OCI-LY7 (cell line): ENCODE data around the gene UBN1. TPM values are rescaled to one million over a fixed set of nuclear protein-coding genes. Genes with fewer than 3 reads are reported as not detected.

Experiments used
- BruUV-seq: library from RNA; stranded (reverse); fragments of 400-500 nt; replicated peaks from 2 replicates; lab custom pipeline; 2021; lab: Mats Ljungman, UMichigan
- CTCF ChIA-PET: fragments of 300-600 bp; sonication (Branson Sonifier 250); formaldehyde crosslinking; loops from one replicate; lab custom pipeline; 2022; ENCODE audit warnings: antibody characterized with exemption; ENCODE audit not compliant: unreplicated experiment; lab: Charles Lee
- POLR2A ChIA-PET: fragments of 300-600 bp; sonication (Branson Sonifier 250); formaldehyde crosslinking; loops from one replicate; lab custom pipeline; 2022; ENCODE audit warnings: antibody characterized with exemption; lab: Charles Lee
- DNase-seq: peaks from one replicate; pipeline ENCODE4 v3.0.0-alpha.2; 2015; ENCODE audit warnings: low spot score
- H2AFZ ChIP-seq: fragments of 200-600 bp; sonication (generic), shearing (Covaris generic); 2 replicates; pipeline ENCODE4 v1.6.1; 2014; ENCODE audit warnings: mild to moderate bottlenecking, antibody characterized with exemption, low read length, moderate library complexity
- H3K27ac ChIP-seq: fragments of 200-600 bp; sonication (generic); 2 replicates; pipeline ENCODE4 v1.5.1; 2014; ENCODE audit warnings: mixed run types, low read depth, mild to moderate bottlenecking, moderate library complexity, low read length, inconsistent platforms; ENCODE audit not compliant: poor library complexity, severe bottlenecking
- H3K36me3 ChIP-seq: fragments of 200-600 bp; sonication (generic); 2 replicates; pipeline ENCODE4 v1.6.1; 2014; ENCODE audit warnings: mild to moderate bottlenecking, antibody characterized with exemption, low read length, moderate library complexity, mixed read lengths; ENCODE audit not compliant: insufficient read depth
- H3K4me1 ChIP-seq: fragments of 200-600 bp; sonication (generic); 2 replicates; pipeline ENCODE4 v1.5.1; 2014; ENCODE audit warnings: mild to moderate bottlenecking, low read length; ENCODE audit not compliant: insufficient read depth, poor library complexity, severe bottlenecking
- H3K4me2 ChIP-seq: fragments of 200-600 bp; sonication (generic); 2 replicates; pipeline ENCODE4 v1.6.1; 2014; ENCODE audit warnings: mild to moderate bottlenecking, low read length
- H3K4me3 ChIP-seq: fragments of 200-600 bp; sonication (generic); 2 replicates; pipeline ENCODE4 v1.5.1; 2014; ENCODE audit warnings: mild to moderate bottlenecking, low read depth, low read length; ENCODE audit not compliant: poor library complexity, severe bottlenecking
- H3K79me2 ChIP-seq: fragments of 200-600 bp; sonication (generic); 2 replicates; pipeline ENCODE4 v1.6.1; 2016; ENCODE audit warnings: low read depth, mild to moderate bottlenecking, low read length, moderate library complexity, mixed read lengths; ENCODE audit not compliant: insufficient read depth
- H3K9me2 ChIP-seq: fragments of 200-600 bp; sonication (generic); 2 replicates; pipeline ENCODE4 v1.6.1; 2016; ENCODE audit warnings: mild to moderate bottlenecking, low read length, mixed read lengths; ENCODE audit not compliant: insufficient read depth
- H3K9me3 ChIP-seq: fragments of 200-600 bp; sonication (generic); 2 replicates; pipeline ENCODE4 v1.6.1; 2014; ENCODE audit warnings: mild to moderate bottlenecking, mixed run types, low read length, mixed read lengths
- H4K20me1 ChIP-seq: fragments of 200-600 bp; sonication (generic); 2 replicates; pipeline ENCODE4 v1.6.1; 2014; ENCODE audit warnings: mild to moderate bottlenecking, antibody characterized with exemption, low read length, moderate library complexity, mixed read lengths; ENCODE audit not compliant: insufficient read depth
- CTCF ChIP-seq: fragments of 200-600 bp; sonication (generic); conservative IDR thresholded peaks from 2 replicates; pipeline ENCODE4 v1.5.1; 2014; ENCODE audit warnings: mild to moderate bottlenecking, antibody characterized with exemption, low read length, moderate library complexity, mixed read lengths
- EZH2phosphoT487 ChIP-seq: fragments of 200-600 bp; sonication (generic); IDR thresholded peaks from 2 replicates; pipeline ENCODE4 v1.6.1; 2018; ENCODE audit warnings: low read depth, borderline replicate concordance, mild to moderate bottlenecking, mixed run types, antibody characterized with exemption, low read length, moderate library complexity, mixed read lengths
- intact Hi-C: fragments of 100-400 bp; cut with micrococcal nuclease; formaldehyde crosslinking; loops from one replicate; pipeline ENCODE4 v1.10.0; 2022; ENCODE audit not compliant: unreplicated experiment
- total RNA-seq, 2 experiments: library from RNA; depleted of rRNA in 1 of 2; stranded (reverse); fragments of >200 nt in 1 of 2; shearing (Covaris generic) in 1 of 2; gene quantifications; 2 replicates each; pipeline ENCODE4 v1.2.3, GENCODE V29; 2014 to 2022

UBN1 gene
- total RNA-seq, 2 experiments from 2014 or later, result 37.2 to 53.0 TPM

GRCh38 chr16:4884209-4884608 lies 36.9 kb downstream of the UBN1 start:
- Histone ChIP-seq H3K4me1 (no peaks in the 10 kb centered on the region), H3K4me2 (no peak overlapping the region), H3K9me2 (no peaks in the 10 kb centered on the region), H3K27ac (no peak overlapping the region), H2AFZ (no peak overlapping the region), H3K4me3 (no peak overlapping the region), H4K20me1 (no peaks in the 10 kb centered on the region), H3K79me2 (no peaks in the 10 kb centered on the region), H3K36me3 (peaks cover 60% of the 10 kb centered on the region), H3K9me3 (no peaks in the 10 kb centered on the region)
- POLR2A ChIA-PET, result no interaction called here
- CTCF ChIA-PET, result interaction anchor here (0.6 kb wide), 1 partner anchor 53 kb away, joined by 4 read pairs; no protein-coding TSS in a partner anchor
- DNase-seq, result no peak
- intact Hi-C loops, result no loop called here
- BruUV-seq, result no TSS peak
- TF ChIP-seq EZH2phosphoT487 (no peak), CTCF (no peak)

- no peaks in the 10 kb centered on the region for H3K4me1 ChIP-seq
- BruUV-seq, result no TSS peak
- no peaks in the 10 kb centered on the region for H4K20me1 ChIP-seq
- POLR2A ChIA-PET, result no interaction called here
- H3K4me2 ChIP-seq, result no peak overlapping the region
- H3K9me3 ChIP-seq, result no peaks in the 10 kb centered on the region
- H3K4me3 ChIP-seq, result no peak overlapping the region
- H2AFZ ChIP-seq, result no peak overlapping the region
- peaks cover 50% of the 10 kb centered on the region for H3K36me3 ChIP-seq
- H3K9me2 ChIP-seq, result no peaks in the 10 kb centered on the region
- H3K79me2 ChIP-seq, result no peaks in the 10 kb centered on the region
- TF ChIP-seq EZH2phosphoT487 (no peak), CTCF (no peak)
- intact Hi-C loops, result no loop called here
- no peak overlapping the region for H3K27ac ChIP-seq
- no peak for DNase-seq
- CTCF ChIA-PET, result no interaction called here
Observed at GRCh38 chr16:4884972-4885874, 37.9 kb downstream of the UBN1 start.

GRCh38 chr16:4886151-4886550 lies 38.9 kb downstream of the UBN1 start:
- H3K4me1 ChIP-seq, result no peaks in the 10 kb centered on the region
- no peak overlapping the region for H3K4me2 ChIP-seq
- BruUV-seq, result no TSS peak
- peaks cover 40% of the 10 kb centered on the region for H3K36me3 ChIP-seq
- H2AFZ ChIP-seq, result no peak overlapping the region
- ChIA-PET POLR2A (no interaction called here), CTCF (no interaction called here)
- TF ChIP-seq CTCF, result no peak
- TF ChIP-seq EZH2phosphoT487, result no peak
- intact Hi-C loops, result no loop called here
- H3K27ac ChIP-seq, result no peak overlapping the region
- no peak for DNase-seq
- H3K79me2 ChIP-seq, result no peaks in the 10 kb centered on the region
- no peaks in the 10 kb centered on the region for H3K9me3 ChIP-seq
- H4K20me1 ChIP-seq, result no peaks in the 10 kb centered on the region
- H3K4me3 ChIP-seq, result no peak overlapping the region
- H3K9me2 ChIP-seq, result no peaks in the 10 kb centered on the region
